Measurements from ENCODE around the gene FHAD1.

FHAD1 gene

GRCh38 chr1:15439325-15439724, 192.3 kb downstream of the FHAD1 start:
- DNase-seq (ENCODE audit: low spot score): no peak

GRCh38 chr1:15440357-15440756, 193.3 kb downstream of the FHAD1 start:
- no peak for DNase-seq (ENCODE audit: low spot score)

- no peak for DNase-seq (ENCODE audit: low spot score)
These were observed 194.2 kb downstream of the FHAD1 start for GRCh38 chr1:15441247-15441646.

- DNase-seq (ENCODE audit: low spot score): no peak
These were observed 195.1 kb downstream of the FHAD1 start for GRCh38 chr1:15442119-15442518.

- no peak for DNase-seq (ENCODE audit: low spot score)
These were observed 195.7 kb downstream of the FHAD1 start for GRCh38 chr1:15442759-15443158.

GRCh38 chr1:15443281-15443680, 196.3 kb downstream of the FHAD1 start:
- DNase-seq (ENCODE audit: low spot score): no peak

- DNase-seq (ENCODE audit: low spot score): no peak
These were observed 197.7 kb downstream of the FHAD1 start for GRCh38 chr1:15444468-15445389.

- no peak for DNase-seq (ENCODE audit: low spot score)
These were observed 198.5 kb downstream of the FHAD1 start for GRCh38 chr1:15445390-15446122.

GRCh38 chr1:15446212-15446611, 199.2 kb downstream of the FHAD1 start:
- DNase-seq (ENCODE audit: low spot score): no peak

All from ecto neural progenitor cell (in vitro differentiated cells).